ENCODE data around the gene SLC6A20. TPM values are rescaled to one million over a fixed set of nuclear protein-coding genes. Genes with fewer than 3 reads are reported as not detected.
A peak's percentile ranks its signal among the peaks of the same experiment; 100 is the strongest.

Gene SLC6A20
- total RNA-seq (2014; rRNA removed; shearing (Covaris generic)), result not detected in 2 replicates

DNA sequence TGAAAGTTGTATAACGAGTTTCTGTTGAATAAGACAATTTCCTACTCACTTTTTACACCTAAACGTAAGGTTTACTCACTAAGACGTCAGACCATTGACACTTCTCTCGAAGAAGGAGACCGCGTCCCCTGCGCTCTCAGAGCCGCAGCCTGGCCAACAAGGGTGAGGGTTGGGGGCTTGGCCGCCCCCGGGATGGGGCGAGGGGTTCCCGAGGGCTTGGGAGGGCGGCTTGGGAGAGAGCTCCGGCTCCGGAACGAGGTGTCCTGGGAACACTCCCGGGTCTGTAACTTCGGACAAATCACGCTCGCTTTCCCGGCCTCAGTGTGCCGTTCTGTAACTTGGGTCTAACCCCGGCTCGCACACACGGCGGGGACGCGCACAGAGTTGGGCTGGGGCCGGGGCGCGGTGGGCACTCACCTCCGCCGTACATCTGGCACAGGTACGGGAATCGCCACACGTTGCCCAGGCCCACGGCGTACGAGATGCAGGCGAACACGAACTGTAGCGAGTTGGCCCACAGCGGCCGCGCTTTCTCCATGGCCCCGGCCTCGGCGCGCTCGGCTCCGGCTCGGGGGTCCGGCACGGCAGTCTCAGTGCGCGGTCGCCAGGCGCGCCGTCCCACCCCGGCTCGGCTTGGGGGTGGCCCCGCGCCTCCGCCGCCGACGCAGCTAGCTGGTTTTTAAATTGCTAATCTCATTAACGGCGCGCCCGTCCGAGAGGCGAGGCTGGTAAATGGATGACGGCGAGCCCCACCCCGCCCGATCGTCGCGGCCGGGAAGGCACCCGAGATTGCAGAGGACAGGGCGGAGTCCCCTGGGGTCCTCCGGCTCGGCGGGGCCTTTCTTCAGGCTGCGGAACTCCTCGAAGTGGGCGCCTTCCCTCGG lies at the start of gene SLC6A20:
Gene SLC6A20 (minus strand): TSS at position 655 of the 884 bp plus-strand sequence. CDS start 117 bp downstream, at position 538.
- DNase-seq (ENCODE audit: low read depth), result peak; percentile 11

GRCh38 chr3:45844616-45845015 lies 48.3 kb upstream of the SLC6A20 start:
- DNase-seq (ENCODE audit: low read depth), result no peak

DNA sequence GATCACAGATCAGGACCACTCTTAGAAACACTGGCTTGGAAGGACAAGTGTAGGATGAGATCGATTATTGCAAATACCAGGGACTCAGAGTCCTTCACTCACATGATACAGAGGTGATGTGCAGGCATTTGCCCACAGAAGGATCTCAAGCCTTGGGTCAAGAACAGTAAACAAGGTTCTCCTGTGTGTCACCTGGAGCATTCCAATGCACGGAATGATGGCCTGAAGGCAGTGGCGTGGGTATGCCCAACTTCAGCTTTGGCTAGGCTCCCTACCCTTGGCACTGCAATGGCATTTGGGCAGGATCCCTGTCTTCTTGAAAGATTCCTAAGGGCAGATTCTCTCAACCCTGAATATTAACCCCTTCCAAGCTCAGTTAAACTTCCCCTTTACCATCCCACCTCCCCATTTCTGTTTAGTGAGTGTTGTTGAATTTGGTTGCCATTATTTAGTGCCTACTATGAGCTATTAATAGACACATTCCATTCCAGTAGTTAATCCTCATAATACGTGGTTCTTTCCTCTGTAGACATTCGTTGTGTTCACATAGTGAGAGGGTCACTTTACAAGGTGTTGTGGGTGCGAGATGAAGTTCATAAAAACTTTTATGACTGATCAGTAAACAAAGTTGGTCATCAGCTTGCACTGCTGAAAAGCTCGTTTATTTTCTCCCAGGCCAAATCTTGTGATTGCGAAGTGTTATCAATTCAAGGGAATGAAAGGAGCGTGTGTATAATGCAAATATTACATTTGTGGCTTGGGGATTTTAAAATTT lies 46.7 kb upstream of the SLC6A20 start:
- no peak for DNase-seq (ENCODE audit: low read depth)

GRCh38 chr3:45841757-45842491 lies 45.6 kb upstream of the SLC6A20 start, which contains the start of gene LZTFL1:
TSS of gene LZTFL1 (minus strand) at chr3:45842119. CDS start at chr3:45841991, 128 bp downstream.
- peak; percentile 94 for DNase-seq (ENCODE audit: low read depth)

DNA sequence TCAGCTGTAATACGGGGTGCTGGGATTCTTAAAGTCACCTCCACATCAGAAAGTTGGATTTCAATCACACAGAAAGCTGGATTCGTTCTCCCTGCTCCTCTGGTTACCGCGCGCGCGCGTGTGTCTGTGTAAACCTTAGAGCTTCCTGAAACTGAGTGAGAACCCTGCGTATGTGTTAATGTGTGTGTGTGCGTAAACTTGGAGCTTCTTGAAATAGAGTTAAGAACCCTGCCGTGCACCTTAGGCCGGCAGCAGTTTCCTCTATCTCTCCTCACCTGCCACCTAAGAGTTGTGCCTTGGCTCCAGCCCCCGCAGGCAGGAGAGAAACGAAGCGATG lies 45.1 kb upstream of the SLC6A20 start:
- DNase-seq (ENCODE audit: low read depth), result peak; percentile 5

DNA sequence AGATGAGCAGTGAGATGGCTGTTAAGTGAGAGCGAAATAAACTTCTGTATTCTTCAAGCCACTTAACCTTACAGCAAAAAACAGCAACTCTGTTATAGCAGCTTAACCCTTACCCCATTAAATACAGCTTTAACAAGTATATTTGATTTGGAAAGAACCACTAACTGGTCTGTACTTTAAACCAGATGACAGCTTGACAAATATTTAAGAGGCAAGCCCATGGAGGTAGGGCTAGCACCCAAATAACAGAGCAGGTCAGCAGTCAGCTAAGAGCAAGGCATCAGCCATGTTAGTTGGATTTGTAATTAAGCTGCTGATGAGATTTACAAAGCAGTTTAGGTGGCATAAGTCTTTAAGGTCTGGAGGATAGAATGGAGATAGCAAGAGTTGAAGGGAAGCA lies 42.1 kb upstream of the SLC6A20 start:
- no peak for DNase-seq (ENCODE audit: low read depth)

- no peak for DNase-seq (ENCODE audit: low read depth)
Measured at GRCh38 chr3:45832699-45833098, 36.4 kb upstream of the SLC6A20 start.

- DNase-seq (ENCODE audit: low read depth), result no peak
Measured at GRCh38 chr3:45830121-45830520, 33.8 kb upstream of the SLC6A20 start.

DNA sequence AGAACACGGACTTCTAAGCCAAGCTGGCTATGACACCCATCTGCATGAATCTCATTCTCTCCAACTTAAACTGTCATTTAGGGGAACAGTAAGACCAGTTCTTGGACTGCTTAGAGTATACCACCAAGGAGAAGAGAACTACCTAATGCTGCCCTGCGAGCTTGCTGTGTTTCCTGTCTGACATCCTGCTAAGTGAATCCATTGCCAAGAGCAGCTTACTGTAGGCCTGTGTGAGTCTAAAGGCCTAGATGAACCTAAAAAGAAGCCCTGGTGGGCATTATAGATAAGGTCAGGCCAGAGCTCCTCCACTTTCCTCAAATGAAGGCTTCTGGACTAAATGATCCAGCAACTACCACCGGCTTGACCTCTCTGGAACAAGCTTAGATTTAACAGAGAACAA lies 30.6 kb upstream of the SLC6A20 start:
- DNase-seq (ENCODE audit: low read depth), result no peak

DNA sequence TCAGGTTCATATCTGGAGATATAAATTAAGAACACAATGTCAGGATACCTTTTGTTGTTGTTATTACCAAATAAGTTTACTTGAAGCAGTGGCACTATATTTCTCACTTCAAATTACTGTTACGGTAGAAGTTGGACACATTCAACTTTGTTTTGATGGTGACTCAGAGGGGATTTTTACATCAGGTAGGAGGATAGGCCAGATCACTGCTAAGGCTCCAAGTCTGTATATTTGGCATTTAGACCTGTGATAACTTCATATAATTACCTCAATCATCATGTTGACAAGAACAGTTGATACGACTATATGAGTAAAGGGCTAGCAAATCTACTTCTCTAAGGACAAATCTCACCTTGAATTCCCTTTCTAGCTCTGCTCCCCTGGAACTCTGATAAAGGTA lies 30.0 kb upstream of the SLC6A20 start:
- DNase-seq (ENCODE audit: low read depth), result no peak

- no peak for DNase-seq (ENCODE audit: low read depth)
Measured at GRCh38 chr3:45821127-45821526, 24.8 kb upstream of the SLC6A20 start.

DNA sequence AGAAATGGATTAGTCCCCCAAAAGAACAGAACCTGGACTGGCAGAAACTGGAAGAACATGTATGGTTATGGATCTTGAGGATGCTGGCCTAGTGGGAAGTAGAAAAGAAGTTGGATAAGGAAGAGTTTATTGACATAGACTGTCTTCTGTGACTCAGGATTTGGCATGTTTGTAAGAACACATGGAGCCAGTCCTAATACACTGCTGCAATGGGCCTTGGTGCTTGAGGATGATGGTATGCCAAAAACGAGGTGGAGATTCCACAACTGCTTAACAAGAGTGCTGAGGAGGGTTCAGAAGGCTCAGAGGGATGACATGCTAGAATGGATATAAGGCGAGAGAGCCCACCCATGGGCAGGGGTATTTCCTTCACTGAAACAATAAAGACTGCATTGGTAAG lies 23.2 kb upstream of the SLC6A20 start:
- DNase-seq (ENCODE audit: low read depth), result no peak

DNA sequence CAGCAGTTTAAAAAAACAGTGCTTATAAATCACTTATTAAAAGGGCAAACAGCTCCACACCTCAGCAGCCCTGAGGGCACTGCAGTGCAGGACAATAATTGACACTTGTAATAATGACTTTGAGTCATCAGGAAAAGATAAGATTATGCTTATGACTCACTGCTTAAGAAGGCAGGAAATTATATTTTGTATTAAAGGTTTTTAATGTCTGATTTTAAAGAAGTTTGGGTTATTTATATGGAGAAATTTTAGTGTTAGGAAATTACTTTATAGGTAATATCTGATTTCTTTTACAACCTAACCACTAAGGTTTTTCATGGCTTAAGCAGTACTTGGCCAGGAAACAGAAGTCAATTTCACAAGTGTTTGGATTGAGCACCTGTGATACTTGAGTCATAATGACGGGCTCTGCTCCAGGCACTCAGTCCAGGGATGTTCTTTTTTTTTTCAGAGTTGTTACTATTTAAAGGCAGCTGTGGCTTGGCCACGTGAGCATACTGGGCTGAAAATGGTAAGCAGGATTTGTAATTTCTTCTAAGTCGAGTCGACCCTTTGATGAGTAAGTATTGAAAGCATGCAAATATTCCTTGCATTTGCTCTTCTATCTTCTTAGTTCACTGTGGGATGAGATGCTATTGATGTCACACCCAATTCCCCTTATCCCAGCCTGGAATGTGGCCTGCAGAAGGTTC lies 21.6 kb upstream of the SLC6A20 start:
- DNase-seq (ENCODE audit: low read depth), result peak; percentile 85

DNA sequence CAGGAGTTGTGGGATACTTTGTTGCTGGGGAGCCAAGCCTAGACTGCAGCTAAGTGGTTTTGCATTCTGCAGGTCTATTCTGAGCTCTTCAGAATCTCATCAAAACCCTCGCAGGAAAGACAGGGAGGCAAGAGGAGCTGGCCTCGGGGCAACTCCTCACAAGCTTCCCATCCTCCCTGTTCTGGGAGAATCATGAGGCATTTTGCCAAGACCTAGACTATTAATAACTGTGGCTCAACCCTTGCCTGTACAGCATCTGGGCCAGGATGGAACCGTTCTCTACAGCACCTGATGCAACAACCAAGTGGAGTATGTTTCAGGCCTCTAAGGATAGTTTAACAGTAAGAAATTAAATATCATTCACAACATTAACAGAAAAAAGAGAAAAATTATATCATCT lies 20.2 kb upstream of the SLC6A20 start:
- no peak for DNase-seq (ENCODE audit: low read depth)

DNA sequence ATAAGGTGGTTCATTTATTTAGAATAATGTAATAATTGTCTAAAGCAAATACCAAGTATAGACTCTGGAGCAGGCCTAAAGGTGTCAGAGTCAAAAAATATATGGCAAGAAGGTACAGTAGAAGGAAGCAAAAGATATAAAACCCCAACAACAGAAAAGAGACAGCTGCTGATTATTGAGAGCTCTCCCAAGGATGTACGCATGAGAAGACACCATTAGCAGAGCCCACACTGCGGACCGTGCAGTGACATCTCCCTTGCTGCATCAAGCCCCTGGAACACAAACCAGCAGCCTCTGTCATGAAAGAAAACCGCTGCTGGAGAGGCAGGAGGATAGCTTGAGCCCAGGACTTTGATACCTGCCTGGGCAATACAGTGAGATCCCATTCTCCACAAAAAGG lies 18.0 kb upstream of the SLC6A20 start:
- no peak for DNase-seq (ENCODE audit: low read depth)

GRCh38 chr3:45807681-45808540 lies 11.6 kb upstream of the SLC6A20 start:
- no peak for DNase-seq (ENCODE audit: low read depth)

DNA sequence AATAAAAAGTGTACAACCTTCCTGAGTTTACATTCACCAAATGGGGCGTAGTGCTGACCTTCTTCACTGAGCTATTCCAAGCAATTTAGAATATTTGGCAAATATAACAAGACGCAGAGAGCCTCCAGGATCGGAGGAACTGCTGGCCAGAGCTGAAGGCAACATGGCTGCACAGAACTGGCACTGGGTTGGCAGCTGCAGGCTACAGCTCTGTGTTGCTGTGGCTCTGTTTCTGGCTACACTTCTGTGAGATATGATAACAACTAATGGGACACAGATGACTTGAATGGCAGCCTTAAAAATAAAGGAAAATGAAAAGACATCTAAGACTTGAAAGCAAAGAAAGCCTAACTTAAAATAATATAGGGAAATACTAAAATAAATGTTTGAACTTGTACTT lies 10.8 kb upstream of the SLC6A20 start:
- no peak for DNase-seq (ENCODE audit: low read depth)

DNA sequence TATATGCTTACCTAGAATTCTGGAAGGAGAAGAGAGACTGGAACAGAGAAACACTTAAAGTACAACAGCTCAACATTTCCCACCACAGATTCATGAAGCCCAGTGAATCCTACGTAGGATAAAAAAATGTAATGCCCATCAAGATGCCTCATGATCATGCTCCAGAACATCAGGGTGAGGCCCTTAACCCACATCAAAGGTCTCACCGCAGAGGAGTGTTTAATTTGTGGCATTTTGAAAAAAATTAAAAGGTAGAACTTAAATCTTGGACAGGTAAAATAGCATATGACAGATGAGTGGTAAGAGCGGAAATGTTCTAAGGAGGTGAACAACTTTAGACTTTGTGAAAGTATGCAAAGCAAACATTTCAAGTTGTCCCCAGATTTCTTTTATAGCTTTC lies 9.7 kb upstream of the SLC6A20 start:
- DNase-seq (ENCODE audit: low read depth), result no peak

GRCh38 chr3:45803252-45803935 lies 7.1 kb upstream of the SLC6A20 start:
- DNase-seq (ENCODE audit: low read depth), result no peak

- DNase-seq (ENCODE audit: low read depth), result no peak
Measured at GRCh38 chr3:45802146-45802545, 5.8 kb upstream of the SLC6A20 start.
